Ascending aorta (tissue), 2 donors: ENCODE results near the gene FBXW2. TPM values are rescaled to one million over a fixed set of nuclear protein-coding genes. Genes with fewer than 3 reads are reported as not detected.

ENCODE experiments used
- DNase-seq, 2 donors: peaks; one replicate each; pipeline ENCODE4 v3.0.0-alpha.2; 2019; ENCODE audit warnings: low spot score in 2 of 2
- H3K27ac ChIP-seq, 2 donors: fragments of 200-600 bp; sonication (generic); one replicate each; pipeline ENCODE4 v1.5.1; 2016 to 2017; ENCODE audit warnings: mild to moderate bottlenecking in 1 of 2
- H3K27me3 ChIP-seq: fragments of 200-600 bp; sonication (generic); one replicate; pipeline ENCODE4 v1.5.1; 2017
- H3K36me3 ChIP-seq, 2 donors: fragments of 200-600 bp; sonication (generic); one replicate each; pipeline ENCODE4 v1.5.1; 2016
- H3K4me1 ChIP-seq, 2 donors: fragments of 200-600 bp; sonication (generic); one replicate each; pipeline ENCODE4 v1.5.1; 2016 to 2017; ENCODE audit warnings: mild to moderate bottlenecking in 1 of 2
- H3K4me3 ChIP-seq, 2 donors: fragments of 200-600 bp; sonication (generic); one replicate each; pipeline ENCODE4 v1.5.1; 2016 to 2017; ENCODE audit warnings: mild to moderate bottlenecking in 1 of 2
- H3K9me3 ChIP-seq, 2 donors: fragments of 200-600 bp; sonication (generic); one replicate each; pipeline ENCODE4 v1.5.1; 2016
- CTCF ChIP-seq, 3 experiments: fragments of 200-600 bp in 2 of 3; fragments of 450-650 bp in 1 of 3; sonication (generic) in 2 of 3; IDR thresholded peaks; one replicate each; pipeline ENCODE4 v1.5.1; 2016 to 2019; ENCODE audit warnings: antibody characterized with exemption in 3 of 3, mild to moderate bottlenecking in 1 of 3, moderate library complexity in 1 of 3
- intact Hi-C: fragments of 100-400 bp; cut with DNase I; formaldehyde crosslinking; loops from one replicate; pipeline ENCODE4 v1.15.1; 2023
- total RNA-seq: library from RNA; depleted of rRNA; stranded (reverse); fragments of >200 nt; gene quantifications from one replicate; pipeline ENCODE4 v1.1.0, GENCODE V29; 2016

Gene FBXW2
- total RNA-seq, 1 donor from 2014 or later: 35.5 TPM

GRCh38 chr9:120726484-120726883, 66.7 kb downstream of the FBXW2 start:
- H3K27ac ChIP-seq: no peak overlapping the region
- H3K4me3 ChIP-seq: no peak overlapping the region
- no peaks in the 10 kb centered on the region for H3K36me3 ChIP-seq
- H3K27me3 ChIP-seq: no peaks in the 10 kb centered on the region
- peaks cover 0 to 15% of the 10 kb centered on the region in 2 donors for H3K4me1 ChIP-seq
- intact Hi-C loops: no loop called here
- TF ChIP-seq CTCF (IDR thresholded peaks at IDR 0.05): no peak
- no peaks in the 10 kb centered on the region for H3K9me3 ChIP-seq
- DNase-seq: no peak

GRCh38 chr9:120725907-120726306, 67.3 kb downstream of the FBXW2 start:
- DNase-seq: no peak
- TF ChIP-seq CTCF (IDR thresholded peaks at IDR 0.05): no peak
- intact Hi-C loops: no loop called here

DNA sequence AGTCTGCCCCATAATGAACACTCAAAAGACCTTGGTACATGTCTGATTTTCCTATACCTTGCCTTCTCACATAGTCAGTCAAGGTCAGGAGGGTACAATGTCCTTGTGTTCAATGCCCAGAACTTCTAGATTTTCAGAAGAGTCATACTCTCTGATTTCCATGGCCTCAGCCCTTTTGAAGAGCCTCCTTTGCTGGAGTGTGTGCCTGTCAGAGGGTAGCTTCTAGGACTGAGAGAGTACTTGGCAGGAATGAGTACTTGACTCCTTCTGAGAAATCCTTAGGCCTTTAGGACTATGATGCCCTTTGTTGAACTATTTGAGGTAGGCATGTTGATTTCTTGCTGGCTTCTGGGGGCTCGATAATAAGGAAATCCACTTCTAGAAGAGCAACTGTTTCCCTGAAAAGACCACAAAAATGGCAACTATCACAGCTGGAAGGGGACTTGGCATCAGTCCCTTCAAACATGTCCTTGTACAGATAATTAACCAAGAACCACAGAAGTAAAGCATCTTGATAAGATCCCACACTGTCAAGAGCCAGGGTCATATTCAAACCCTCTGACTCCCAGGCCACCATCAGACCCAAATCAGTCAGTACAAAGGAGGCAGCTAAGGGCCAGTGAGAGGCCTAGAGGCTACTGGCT, 68.3 kb downstream of the FBXW2 start:
- Histone ChIP-seq H3K36me3 (no peaks in the 10 kb centered on the region), H3K4me1 (peaks cover 0 to 6% of the 10 kb centered on the region in 2 donors), H3K9me3 (no peaks in the 10 kb centered on the region), H3K27me3 (no peaks in the 10 kb centered on the region), H3K4me3 (no peak overlapping the region), H3K27ac (no peak overlapping the region)
- no peak for TF ChIP-seq CTCF (IDR thresholded peaks at IDR 0.05)
- intact Hi-C loops: no loop called here
- DNase-seq: no peak

More at GRCh38 chr9:120725907-120726306, 67.3 kb downstream of the FBXW2 start:
- Histone ChIP-seq H3K9me3 (no peaks in the 10 kb centered on the region), H3K4me3 (no peak overlapping the region), H3K36me3 (no peaks in the 10 kb centered on the region), H3K4me1 (peaks cover 0 to 10% of the 10 kb centered on the region in 2 donors), H3K27me3 (no peaks in the 10 kb centered on the region), H3K27ac (no peak overlapping the region)

- peak overlapping the region in 1 of 2 donors; percentile 1 for H3K27ac ChIP-seq
- peaks cover 0 to 6% of the 10 kb centered on the region in 2 donors for H3K4me1 ChIP-seq
- peak in 1 of 2 donors; percentile 74 for DNase-seq
- H3K27me3 ChIP-seq: no peaks in the 10 kb centered on the region
- TF ChIP-seq CTCF (IDR thresholded peaks at IDR 0.05): no peak
- intact Hi-C loops: no loop called here
- no peaks in the 10 kb centered on the region for H3K36me3 ChIP-seq
- no peak overlapping the region for H3K4me3 ChIP-seq
- H3K9me3 ChIP-seq: no peaks in the 10 kb centered on the region
Measured at GRCh38 chr9:120723565-120723964, 69.7 kb downstream of the FBXW2 start.

- H3K27me3 ChIP-seq: no peaks in the 10 kb centered on the region
- no peak for TF ChIP-seq CTCF (IDR thresholded peaks at IDR 0.05)
- DNase-seq: no peak
- peaks cover 0 to 6% of the 10 kb centered on the region in 2 donors for H3K4me1 ChIP-seq
- no peaks in the 10 kb centered on the region for H3K9me3 ChIP-seq
- intact Hi-C loops: no loop called here
- no peak overlapping the region for H3K4me3 ChIP-seq
- H3K27ac ChIP-seq: no peak overlapping the region
- H3K36me3 ChIP-seq: no peaks in the 10 kb centered on the region
Measured at GRCh38 chr9:120720404-120720803, 72.8 kb downstream of the FBXW2 start.
